HG03066 (cell line): Measurements from ENCODE around the gene WDR62.
"Not testable (repeated sequence)": the region's sequence is repeated elsewhere in the genome, so short reads cannot be mapped to it uniquely, and the experiment has no call there.

Source experiments
- ATAC-seq: cut with Tn5 transposase; IDR thresholded peaks from one replicate; pipeline ENCODE4 v1.9.1; 2021; ENCODE audit warnings: low read depth; ENCODE audit not compliant: unreplicated experiment

Gene WDR62

DNA sequence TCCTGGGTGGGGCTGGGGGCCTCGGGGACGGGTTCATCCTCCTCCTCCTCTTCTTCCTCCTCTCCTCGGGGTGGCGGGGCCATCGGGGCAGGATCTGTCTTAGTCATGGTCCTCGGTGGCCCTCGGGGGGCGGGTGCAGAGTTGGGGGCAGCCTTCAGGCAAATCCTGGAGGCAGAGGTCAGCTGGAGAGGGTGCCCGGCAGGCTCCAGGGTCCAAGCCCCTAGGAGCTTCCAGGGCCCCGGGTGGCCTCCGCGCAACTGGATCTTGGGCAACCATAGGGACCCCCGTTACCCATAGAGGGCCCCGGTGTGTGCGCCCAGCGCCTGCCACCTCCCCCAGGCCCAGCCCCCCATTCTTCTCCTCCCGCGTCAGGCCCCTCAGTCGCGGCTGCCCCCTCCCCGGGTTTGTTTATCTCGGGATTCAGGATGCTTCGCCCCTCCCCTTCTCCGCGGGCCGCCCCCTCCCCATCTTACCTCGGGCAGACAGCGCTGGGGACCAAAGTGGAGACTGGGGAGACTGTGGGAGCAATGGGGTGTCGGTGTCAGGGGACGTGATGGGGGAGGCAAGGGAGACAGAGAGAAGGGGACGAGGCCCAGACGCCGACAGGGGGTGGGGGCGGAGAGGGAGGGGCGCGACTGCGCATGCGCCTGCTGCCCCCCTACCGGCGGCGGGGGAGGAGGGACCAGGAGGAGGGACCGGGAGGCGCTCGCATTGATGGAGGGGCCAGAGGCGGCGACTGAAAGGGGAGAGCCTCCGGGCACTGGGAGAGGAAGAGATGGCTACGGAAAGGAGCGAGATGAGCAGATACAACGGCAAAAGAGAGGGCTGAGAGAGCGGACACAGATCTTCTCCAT, 22.2 kb upstream of the WDR62 start, which contains the start of gene CLIP3:
Gene CLIP3, minus strand, starts transcription at position 623 of the 854 bp plus-strand sequence. Its CDS starts 516 bp downstream, at position 107.
- no peak for ATAC-seq

- no peak for ATAC-seq
Measured at GRCh38 chr19:36040495-36040894, 14.2 kb upstream of the WDR62 start.

DNA sequence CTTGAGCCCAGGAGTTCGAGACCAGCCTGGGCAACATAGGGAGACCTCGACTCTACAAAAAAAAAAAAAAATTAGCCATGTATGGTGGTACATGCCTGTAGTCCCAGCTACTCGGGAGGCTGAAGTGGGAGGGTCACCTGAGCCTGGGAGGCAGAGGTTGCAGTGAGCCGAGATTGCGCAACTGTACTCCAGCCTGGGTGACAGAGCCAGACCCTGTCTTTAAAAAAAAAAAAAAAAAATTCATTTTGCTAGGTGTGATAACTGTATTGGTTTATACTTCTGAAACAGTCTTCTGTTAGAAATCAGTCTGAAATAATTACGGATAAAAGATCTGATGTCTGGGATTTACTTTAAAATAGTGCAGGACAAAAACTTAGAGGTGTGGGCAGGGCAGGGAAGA, 13.6 kb upstream of the WDR62 start:
- not testable (repeated sequence) for ATAC-seq

GRCh38 chr19:36041831-36042230, 12.9 kb upstream of the WDR62 start:
- no peak for ATAC-seq

- no peak for ATAC-seq
Measured at GRCh38 chr19:36043952-36044351, 10.7 kb upstream of the WDR62 start.

DNA sequence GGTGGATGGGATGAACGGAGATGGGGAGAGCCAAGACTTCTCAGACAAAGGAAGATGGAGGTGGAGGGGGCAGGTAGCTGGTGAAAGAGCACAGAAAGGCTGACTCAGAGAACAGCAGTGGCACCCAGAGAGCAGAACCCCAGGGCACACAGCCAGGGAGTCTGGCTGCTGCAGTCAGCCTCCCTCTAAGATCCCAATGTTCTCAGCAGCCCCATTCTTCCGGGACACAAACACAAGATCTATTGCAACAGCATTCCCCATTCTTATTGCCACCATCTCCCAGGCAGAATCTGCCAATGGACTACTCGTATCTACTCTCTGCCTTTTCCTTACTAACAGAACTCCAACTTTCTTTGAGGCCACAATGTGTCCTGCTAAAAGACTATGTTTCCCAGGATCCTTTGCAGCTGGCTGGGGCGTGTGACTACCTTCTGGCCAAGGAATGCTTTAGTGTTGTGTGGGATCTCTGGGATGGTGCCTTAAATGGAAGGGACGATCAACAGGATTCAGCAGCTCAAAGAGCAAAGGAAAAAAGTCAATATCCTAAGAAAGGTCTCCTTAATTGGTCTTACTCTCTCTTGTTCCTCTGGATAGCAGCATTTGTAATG, 8.2 kb upstream of the WDR62 start:
- ATAC-seq = no peak

GRCh38 chr19:36047835-36048234, 6.9 kb upstream of the WDR62 start:
- no peak for ATAC-seq

GRCh38 chr19:36049080-36049698, 5.5 kb upstream of the WDR62 start:
- no peak for ATAC-seq

DNA sequence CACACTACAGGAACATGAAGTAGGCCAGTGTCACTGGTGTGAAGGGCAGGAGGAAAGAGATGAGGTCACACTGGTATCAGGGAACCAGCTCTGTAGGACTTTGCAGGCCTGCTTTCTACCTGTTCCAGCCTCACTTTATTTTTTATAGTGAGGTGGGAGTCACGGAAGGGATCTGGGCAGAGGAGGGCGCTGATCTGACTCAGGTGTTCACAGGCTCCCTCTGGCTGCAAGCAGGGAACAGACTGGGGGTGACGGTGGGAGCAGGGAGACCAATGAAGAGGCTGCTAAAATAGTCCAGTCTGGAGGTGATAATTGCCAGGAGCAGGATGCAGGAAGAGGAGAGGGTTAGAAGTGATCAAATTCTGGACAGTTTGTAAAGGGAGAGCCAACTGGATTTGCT, 3.5 kb upstream of the WDR62 start:
- ATAC-seq = no peak

- no peak for ATAC-seq
Measured at GRCh38 chr19:36051637-36052036, 3.1 kb upstream of the WDR62 start.

GRCh38 chr19:36054119-36054732, 471 bp upstream of the WDR62 start, which contains the start of gene THAP8:
Gene THAP8 (minus strand): TSS chr19:36054285. CDS start chr19:36054217, 68 bp downstream.
- ATAC-seq = peak; percentile 77

- no peak for ATAC-seq
Measured at GRCh38 chr19:36058481-36059179, 3.9 kb downstream of the WDR62 start.

DNA sequence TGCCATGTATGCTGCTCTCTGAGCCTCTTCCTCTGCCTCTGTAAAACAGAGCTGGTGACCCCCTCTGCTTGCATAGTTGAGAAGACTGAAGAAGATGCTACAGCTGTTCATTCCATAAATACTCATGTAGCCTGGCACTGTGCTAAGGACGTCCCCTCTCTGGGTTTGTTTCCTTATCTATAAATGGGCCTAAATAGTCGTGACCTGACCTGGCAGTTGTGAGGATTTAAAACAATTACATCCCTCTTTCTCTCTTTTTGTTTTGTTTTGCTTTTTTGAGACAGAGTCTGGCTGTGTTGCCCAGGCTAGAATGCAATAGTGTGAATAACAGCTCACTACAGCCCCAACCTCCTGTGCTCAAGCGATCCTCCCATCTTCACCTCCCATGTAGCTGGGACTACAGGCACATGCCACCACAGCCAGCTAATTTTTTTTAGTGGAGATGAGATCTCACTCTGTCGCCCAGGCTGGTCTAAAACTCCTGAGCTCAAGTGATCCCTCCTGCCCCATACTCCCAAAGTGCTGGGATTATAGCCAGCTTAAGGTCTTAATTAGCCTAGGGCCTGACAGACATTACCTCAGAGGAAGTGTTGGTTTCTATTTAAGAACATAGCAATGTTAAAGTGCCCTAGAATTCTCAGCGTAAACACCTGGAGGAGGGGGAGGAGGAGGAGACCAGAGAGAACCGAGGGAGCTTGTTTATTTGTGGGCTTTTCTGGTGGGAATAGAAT, 4.6 kb downstream of the WDR62 start:
- ATAC-seq = no peak

DNA sequence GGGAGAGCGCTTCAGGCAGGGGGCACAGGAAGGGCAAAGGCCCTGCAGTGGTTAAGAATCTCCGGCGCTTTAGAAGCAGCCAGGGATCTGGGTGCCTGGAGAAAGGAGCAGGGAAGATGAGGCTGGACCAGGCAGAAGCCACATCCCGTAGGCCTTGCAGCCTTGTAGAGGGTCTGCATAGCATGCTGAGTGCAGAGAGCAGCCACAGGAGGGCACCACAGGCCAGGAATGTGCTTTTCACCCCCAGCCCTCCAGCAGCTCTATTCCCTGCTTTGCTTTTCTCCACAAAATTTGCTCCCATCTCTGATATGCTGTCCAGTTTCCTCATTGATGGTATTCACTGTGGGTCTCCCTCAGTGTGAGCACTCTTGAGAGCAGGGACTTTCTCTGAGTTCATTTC, 5.7 kb downstream of the WDR62 start:
- no peak for ATAC-seq

DNA sequence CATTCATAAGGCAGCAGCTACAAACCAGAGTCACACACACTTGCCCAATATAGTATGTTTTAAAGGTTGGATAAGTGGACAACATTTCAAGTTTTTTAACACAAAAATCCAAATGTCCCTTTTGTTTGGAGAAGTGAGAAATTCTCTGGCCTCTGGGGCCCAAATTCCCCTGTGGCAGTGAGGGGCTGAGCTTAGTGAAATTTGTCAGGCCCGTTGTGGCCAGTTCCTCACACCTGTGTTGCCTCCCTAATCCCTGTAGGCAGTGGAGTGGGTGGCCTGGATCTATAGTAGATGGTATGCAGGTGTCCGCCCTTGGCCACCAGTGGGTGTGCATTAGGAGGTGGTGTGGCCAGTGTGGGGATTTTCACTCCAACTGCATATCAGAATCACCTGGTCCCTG, 6.7 kb downstream of the WDR62 start:
- no peak for ATAC-seq

- ATAC-seq = no peak
Measured at GRCh38 chr19:36064826-36065225, 10.1 kb downstream of the WDR62 start.

- ATAC-seq = no peak
Measured at GRCh38 chr19:36067681-36068080, 13.0 kb downstream of the WDR62 start.

- not testable (repeated sequence) for ATAC-seq
Measured at GRCh38 chr19:36068810-36069499, 14.3 kb downstream of the WDR62 start.

- ATAC-seq = no peak
Measured at GRCh38 chr19:36072081-36072480, 17.4 kb downstream of the WDR62 start.
